ENCODE results near the gene ANTKMT.

The ANTKMT gene

GRCh38 chr16:720990-721764 is at the start of gene ANTKMT:
Gene ANTKMT (plus strand): TSS chr16:721146. CDS start chr16:721275, 129 bp downstream.
- DNase-seq (ENCODE audit: low read depth, low spot score): peak; percentile 54

GRCh38 chr16:671353-672131 is 49.4 kb upstream of the ANTKMT start:
- no peak for DNase-seq (ENCODE audit: low read depth, low spot score)

- DNase-seq (ENCODE audit: low read depth, low spot score): no peak
Observed at GRCh38 chr16:672371-672770, 48.6 kb upstream of the ANTKMT start.

- no peak for DNase-seq (ENCODE audit: low read depth, low spot score)
Observed at GRCh38 chr16:672851-673250, 48.1 kb upstream of the ANTKMT start.

GRCh38 chr16:673399-673991 is 47.5 kb upstream of the ANTKMT start:
- no peak for DNase-seq (ENCODE audit: low read depth, low spot score)

- no peak for DNase-seq (ENCODE audit: low read depth, low spot score)
Observed at GRCh38 chr16:674214-674881, 46.6 kb upstream of the ANTKMT start.

- no peak for DNase-seq (ENCODE audit: low read depth, low spot score)
Observed at GRCh38 chr16:674968-675883, 45.7 kb upstream of the ANTKMT start, which contains the start of gene RHBDL1. Gene RHBDL1 (plus strand): TSS chr16:675671. CDS start chr16:675791, 120 bp downstream.

- DNase-seq (ENCODE audit: low read depth, low spot score): no peak
Observed at GRCh38 chr16:675884-676564, 44.9 kb upstream of the ANTKMT start.

- no peak for DNase-seq (ENCODE audit: low read depth, low spot score)
Observed at GRCh38 chr16:676565-676902, 44.4 kb upstream of the ANTKMT start.

- no peak for DNase-seq (ENCODE audit: low read depth, low spot score)
Observed at GRCh38 chr16:676913-677312, 44.0 kb upstream of the ANTKMT start.

GRCh38 chr16:677316-678190 is 43.4 kb upstream of the ANTKMT start:
- no peak for DNase-seq (ENCODE audit: low read depth, low spot score)

- DNase-seq (ENCODE audit: low read depth, low spot score): no peak
Observed at GRCh38 chr16:678209-678857, 42.6 kb upstream of the ANTKMT start.

- DNase-seq (ENCODE audit: low read depth, low spot score): no peak
Observed at GRCh38 chr16:678858-679813, 41.8 kb upstream of the ANTKMT start.

GRCh38 chr16:679814-680624 is 40.9 kb upstream of the ANTKMT start, which contains the start of gene STUB1:
Gene STUB1 (plus strand): TSS chr16:680410. CDS start chr16:680526, 116 bp downstream.
- peak; percentile 73 for DNase-seq (ENCODE audit: low read depth, low spot score)

GRCh38 chr16:680625-680945 is 40.4 kb upstream of the ANTKMT start:
- no peak for DNase-seq (ENCODE audit: low read depth, low spot score)

GRCh38 chr16:680967-681745 is 39.8 kb upstream of the ANTKMT start:
- no peak for DNase-seq (ENCODE audit: low read depth, low spot score)

All from activated naive CD8-positive, alpha-beta T cell treated with anti-CD3 and anti-CD28 coated beads, Interleukin-2, amount 50 U/mL, for 16 hours (primary cell).